Astrocyte of the cerebellum (primary cell): ENCODE results near the gene TMEM185A.

Source experiments
- DNase-seq: peaks from one replicate; pipeline ENCODE4 v3.0.0-alpha.2; 2011; ENCODE audit warnings: low read depth
- H3K4me3 ChIP-seq: 2 replicates; pipeline ENCODE4 v1.5.1; 2011; ENCODE audit warnings: mild to moderate bottlenecking, low read depth, low read length, moderate library complexity
- in situ Hi-C: cut with HindIII; loops from 2 replicates; pipeline ENCODE4 v1.10.0; 2017; ENCODE audit warnings: low sequenced_read_pairs
- TF ChIP-seq, protein P1 (sequence below): IDR thresholded peaks from 2 replicates; pipeline ENCODE4 v1.5.1; 2012; ENCODE audit warnings: low read length, low read depth, moderate library complexity, mild to moderate bottlenecking; ENCODE audit errors: missing control alignments

TMEM185A gene

DNA sequence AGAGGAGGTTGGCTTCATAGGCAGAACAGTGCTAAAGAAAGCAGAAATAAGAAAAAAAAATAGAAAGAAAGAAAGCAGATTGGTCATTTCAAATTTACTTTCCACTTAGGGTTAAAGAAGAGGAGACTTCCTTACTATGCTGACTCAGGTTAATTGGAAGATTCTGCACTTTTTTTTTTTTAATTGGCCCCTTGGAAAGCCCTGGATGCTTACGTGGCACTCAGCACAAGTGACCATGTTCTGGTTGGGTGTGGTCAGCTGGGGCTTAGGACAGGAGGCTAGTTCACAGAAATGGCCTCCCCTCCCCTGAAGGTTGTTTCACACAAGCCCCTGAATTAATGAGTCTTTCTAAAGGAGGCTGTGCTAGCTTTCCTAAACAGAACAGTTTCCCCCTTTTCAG, 58.8 kb downstream of the TMEM185A start:
- no peak for DNase-seq
- no peak overlapping the region for H3K4me3 ChIP-seq
- in situ Hi-C loops, result no loop called here
- TF ChIP-seq, protein P1, sequence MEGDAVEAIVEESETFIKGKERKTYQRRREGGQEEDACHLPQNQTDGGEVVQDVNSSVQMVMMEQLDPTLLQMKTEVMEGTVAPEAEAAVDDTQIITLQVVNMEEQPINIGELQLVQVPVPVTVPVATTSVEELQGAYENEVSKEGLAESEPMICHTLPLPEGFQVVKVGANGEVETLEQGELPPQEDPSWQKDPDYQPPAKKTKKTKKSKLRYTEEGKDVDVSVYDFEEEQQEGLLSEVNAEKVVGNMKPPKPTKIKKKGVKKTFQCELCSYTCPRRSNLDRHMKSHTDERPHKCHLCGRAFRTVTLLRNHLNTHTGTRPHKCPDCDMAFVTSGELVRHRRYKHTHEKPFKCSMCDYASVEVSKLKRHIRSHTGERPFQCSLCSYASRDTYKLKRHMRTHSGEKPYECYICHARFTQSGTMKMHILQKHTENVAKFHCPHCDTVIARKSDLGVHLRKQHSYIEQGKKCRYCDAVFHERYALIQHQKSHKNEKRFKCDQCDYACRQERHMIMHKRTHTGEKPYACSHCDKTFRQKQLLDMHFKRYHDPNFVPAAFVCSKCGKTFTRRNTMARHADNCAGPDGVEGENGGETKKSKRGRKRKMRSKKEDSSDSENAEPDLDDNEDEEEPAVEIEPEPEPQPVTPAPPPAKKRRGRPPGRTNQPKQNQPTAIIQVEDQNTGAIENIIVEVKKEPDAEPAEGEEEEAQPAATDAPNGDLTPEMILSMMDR, result no peak

DNA sequence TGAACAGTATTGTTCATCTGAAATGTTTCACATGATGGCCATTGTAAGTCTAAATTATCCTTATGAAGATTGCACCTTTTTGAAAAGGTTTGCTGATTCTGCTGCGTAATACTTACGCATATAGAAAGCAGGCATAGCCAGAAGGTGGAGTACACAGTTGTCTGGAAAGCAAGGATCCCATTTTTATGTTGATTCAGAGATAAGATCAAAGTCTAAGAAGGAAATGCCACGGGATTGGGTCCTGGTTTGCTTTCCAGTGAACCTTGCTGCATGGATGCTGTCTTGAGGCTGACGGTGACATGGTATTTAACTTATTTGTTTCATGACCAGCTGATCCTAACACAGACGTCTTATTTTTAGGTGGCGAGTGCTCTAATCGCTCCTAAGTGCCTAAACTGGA, 59.8 kb downstream of the TMEM185A start:
- TF ChIP-seq, protein P1, result no peak
- H3K4me3 ChIP-seq, result no peak overlapping the region
- in situ Hi-C loops, result no loop called here
- no peak for DNase-seq

DNA sequence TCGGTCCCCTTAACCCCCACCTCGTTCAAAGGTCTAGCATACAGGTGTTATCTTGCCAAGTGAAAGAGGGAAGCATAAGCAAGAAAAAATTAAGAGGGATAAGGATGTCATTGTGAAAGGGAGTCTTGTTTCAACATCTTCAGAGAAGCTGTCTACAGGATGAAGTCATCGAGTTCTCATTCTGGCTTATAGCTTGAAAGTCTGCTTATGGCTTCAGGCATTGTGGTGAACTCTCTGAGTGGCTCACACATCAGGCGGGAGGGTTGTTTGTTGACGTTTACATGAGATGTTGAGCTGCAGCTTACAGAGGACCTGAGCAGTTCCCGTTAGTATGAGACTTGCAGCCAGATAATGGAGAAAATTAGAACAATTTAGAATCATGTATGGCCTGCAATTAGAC, 60.9 kb downstream of the TMEM185A start:
- TF ChIP-seq, protein P1, result no peak
- DNase-seq, result no peak
- in situ Hi-C loops, result no loop called here
- no peak overlapping the region for H3K4me3 ChIP-seq

DNA sequence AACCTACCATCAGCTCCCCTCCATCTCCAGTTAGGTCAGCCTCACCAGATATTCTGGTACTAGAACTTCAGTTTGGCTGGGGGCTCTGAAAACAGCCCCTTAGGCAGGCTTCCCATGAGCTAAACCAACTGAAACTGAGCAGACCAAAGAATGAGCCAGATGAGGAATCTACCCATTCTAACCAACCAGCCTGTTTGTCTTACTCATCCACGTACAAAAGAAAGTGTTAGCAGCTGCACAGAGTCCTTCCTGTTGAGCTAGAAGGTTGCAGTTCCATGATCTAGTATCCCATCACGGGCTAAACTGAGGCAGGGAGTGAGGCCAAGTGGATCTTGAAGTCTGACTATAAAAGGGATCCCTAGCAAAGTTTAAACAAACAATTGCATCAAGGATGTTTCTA, 61.8 kb downstream of the TMEM185A start:
- no peak for DNase-seq
- in situ Hi-C loops, result no loop called here
- TF ChIP-seq, protein P1, result no peak
- no peak overlapping the region for H3K4me3 ChIP-seq

DNA sequence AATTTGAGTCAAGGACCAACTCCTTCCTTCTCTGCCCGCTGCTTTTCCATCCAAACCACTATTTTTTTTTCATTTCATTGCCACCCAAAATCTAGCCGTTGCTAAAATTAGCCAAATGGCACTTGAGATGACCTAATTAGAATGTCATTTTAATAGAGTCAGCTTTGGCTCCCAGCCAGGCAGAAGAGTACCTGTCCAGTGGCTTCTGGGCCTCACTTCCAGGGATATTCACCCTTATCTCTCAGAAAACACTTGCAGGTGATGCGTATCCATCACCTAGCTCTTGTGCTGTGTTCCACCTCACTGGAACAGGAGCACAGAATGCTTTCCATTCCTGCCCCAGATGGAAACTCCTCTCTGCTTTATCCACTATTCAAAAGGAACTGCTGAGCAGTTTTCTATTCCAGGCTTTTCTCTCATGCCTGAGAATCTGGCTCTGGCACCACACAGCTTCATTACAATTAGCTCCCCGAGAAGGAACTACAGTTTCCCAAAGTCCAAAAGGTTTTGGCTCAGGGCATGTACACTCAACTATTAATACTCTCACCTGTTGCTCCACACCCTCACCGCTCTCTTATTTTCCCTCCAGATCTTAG, 62.8 kb downstream of the TMEM185A start:
- TF ChIP-seq, protein P1, result no peak
- DNase-seq, result no peak
- no peak overlapping the region for H3K4me3 ChIP-seq
- in situ Hi-C loops, result no loop called here

DNA sequence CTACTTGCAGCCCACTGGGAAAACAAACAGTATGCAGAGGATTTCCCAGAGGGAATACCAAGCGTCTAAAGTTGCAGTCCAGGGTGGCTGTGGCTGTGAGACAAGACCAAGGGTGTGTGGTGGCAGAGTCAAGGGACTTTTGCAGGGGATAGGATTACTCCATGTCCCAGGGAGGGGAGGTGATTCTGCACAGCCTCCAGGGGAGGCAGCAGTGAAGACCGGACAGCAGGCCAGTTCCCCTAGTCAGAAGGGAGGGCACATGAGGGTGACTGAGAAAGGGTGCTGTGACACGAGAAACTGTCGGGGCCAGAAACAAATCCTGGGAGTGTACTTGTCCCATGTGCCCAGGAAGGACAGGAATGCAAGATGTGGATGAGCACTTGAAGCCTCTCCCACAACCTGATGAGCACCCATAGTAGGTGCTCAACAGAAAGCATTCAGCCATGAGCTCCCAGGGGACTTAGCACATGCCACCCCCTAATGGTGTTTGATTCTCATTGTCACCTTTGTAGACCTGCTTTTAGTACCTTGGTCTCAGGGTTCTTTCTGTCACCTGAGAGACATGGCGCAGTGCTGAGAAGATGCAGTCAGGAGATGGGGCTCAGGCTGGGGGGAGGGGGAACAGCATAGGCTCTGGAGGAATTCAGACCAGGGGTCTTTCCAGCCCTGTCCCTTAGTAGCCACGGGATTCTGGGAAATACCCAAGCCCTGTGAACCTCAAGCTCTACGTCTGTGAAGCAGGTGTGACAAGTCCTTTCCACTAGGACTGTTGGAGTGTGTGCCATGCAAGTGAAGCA, 63.8 kb downstream of the TMEM185A start:
- TF ChIP-seq, protein P1, result no peak
- no peak overlapping the region for H3K4me3 ChIP-seq
- in situ Hi-C loops, result no loop called here
- no peak for DNase-seq
